IMR-90 (cell line): ENCODE measurements around the gene URM1. TPM values are rescaled to one million over a fixed set of nuclear protein-coding genes. Genes with fewer than 3 reads are reported as not detected.
A peak's percentile ranks its signal among the peaks of the same experiment; 100 is the strongest.

Source experiments
- ATAC-seq: fragments of 200-7000 bp; cut with Tn5 transposase; 2 replicates; pipeline ENCODE4 v1.9.1; 2020; ENCODE audit warnings: low read depth, mild to moderate bottlenecking, moderate library complexity
- BruUV-seq: library from RNA; stranded (reverse); fragments of 400-500 nt; replicated peaks from 2 replicates; lab custom pipeline; 2021; lab: Mats Ljungman, UMichigan
- CTCF ChIA-PET: fragments of 300-600 bp; formaldehyde crosslinking; extraction: SDS; loops from one replicate; lab custom pipeline; 2021; ENCODE audit warnings: antibody characterized with exemption; lab: Yijun Ruan, JAX
- POLR2A ChIA-PET: fragments of 300-600 bp; sonication (Branson Sonifier 250); formaldehyde crosslinking; loops from one replicate; lab custom pipeline; 2022; ENCODE audit warnings: antibody characterized with exemption; ENCODE audit not compliant: unreplicated experiment; lab: Charles Lee
- DNase-seq: peaks from one replicate; pipeline ENCODE4 v3.0.0; 2013
- H2AFZ ChIP-seq: replicated peaks from 2 replicates; pipeline ENCODE3; 2013; ENCODE audit warnings: low read length, mild to moderate bottlenecking; ENCODE audit not compliant: poor library complexity
- H2AK5ac ChIP-seq: 2 replicates; pipeline ENCODE4 v1.6.1; 2013; ENCODE audit warnings: low read depth, low read length, inconsistent platforms
- H2AK9ac ChIP-seq: replicated peaks from 2 replicates; pipeline ENCODE3; 2013; ENCODE audit warnings: mild to moderate bottlenecking, low read depth, low read length, moderate library complexity; ENCODE audit not compliant: poor library complexity
- H2BK120ac ChIP-seq: 2 replicates; pipeline ENCODE4 v1.6.1; 2013; ENCODE audit warnings: low read depth, low read length, inconsistent platforms
- H2BK15ac ChIP-seq: 3 replicates; pipeline ENCODE4 v1.6.1; 2013; ENCODE audit warnings: low read depth, low read length, inconsistent platforms
- H2BK20ac ChIP-seq: 2 replicates; pipeline ENCODE4 v1.6.1; 2013; ENCODE audit warnings: low read depth, mild to moderate bottlenecking, inconsistent platforms, low read length, moderate library complexity
- H2BK5ac ChIP-seq: 2 replicates; pipeline ENCODE4 v1.6.1; 2013; ENCODE audit warnings: mild to moderate bottlenecking, low read depth, low read length, inconsistent platforms; ENCODE audit not compliant: poor library complexity, severe bottlenecking
- H3K14ac ChIP-seq: replicated peaks from 2 replicates; pipeline ENCODE4 v1.6.1; 2013; ENCODE audit warnings: low read depth, low read length, inconsistent platforms
- H3K18ac ChIP-seq: 2 replicates; pipeline ENCODE4 v1.6.1; 2013; ENCODE audit warnings: low read depth, low read length, control low read depth
- H3K23ac ChIP-seq: 2 replicates; pipeline ENCODE4 v1.6.1; 2013; ENCODE audit warnings: low read depth, low read length, inconsistent platforms
- H3K27ac ChIP-seq: 2 replicates; pipeline ENCODE4 v1.5.1; 2013; ENCODE audit warnings: mild to moderate bottlenecking, control low read depth, low read length; ENCODE audit not compliant: insufficient read depth
- H3K27me3 ChIP-seq: 2 replicates; pipeline ENCODE4 v1.6.1; 2013; ENCODE audit warnings: low read length; ENCODE audit not compliant: control insufficient read depth, insufficient read depth
- H3K36me3 ChIP-seq: 2 replicates; pipeline ENCODE4 v1.6.1; 2013; ENCODE audit warnings: low read length, mixed read lengths; ENCODE audit not compliant: control insufficient read depth, insufficient read depth
- H3K4ac ChIP-seq: 2 replicates; pipeline ENCODE4 v1.6.1; 2013; ENCODE audit warnings: low read depth, low read length, inconsistent platforms
- H3K4me1 ChIP-seq: 2 replicates; pipeline ENCODE4 v1.6.1; 2013; ENCODE audit warnings: low read length, mixed read lengths; ENCODE audit not compliant: control insufficient read depth, insufficient read depth
- H3K4me2 ChIP-seq: 2 replicates; pipeline ENCODE4 v1.6.1; 2013; ENCODE audit warnings: low read depth, mild to moderate bottlenecking, control low read depth, low read length, moderate library complexity
- H3K4me3 ChIP-seq: 2 replicates; pipeline ENCODE4 v1.5.1; 2013; ENCODE audit warnings: low read depth, mild to moderate bottlenecking, control low read depth, low read length, moderate library complexity; ENCODE audit not compliant: insufficient read depth
- H3K56ac ChIP-seq: 2 replicates; pipeline ENCODE4 v1.6.1; 2013; ENCODE audit warnings: low read length, inconsistent platforms; ENCODE audit not compliant: insufficient read depth; ENCODE audit errors: extremely low read depth
- H3K79me1 ChIP-seq, 2 experiments: 2 replicates each; pipeline ENCODE4 v1.6.1; 2013; ENCODE audit warnings: low read length in 2 of 2, inconsistent platforms in 1 of 2, low read depth in 1 of 2
- H3K9ac ChIP-seq: 2 replicates; pipeline ENCODE4 v1.6.1; 2013; ENCODE audit warnings: low read depth, low read length, control low read depth
- H3K9me1 ChIP-seq: 2 replicates; pipeline ENCODE4 v1.6.1; 2013; ENCODE audit warnings: low read length, inconsistent platforms; ENCODE audit not compliant: insufficient read depth
- H3K9me3 ChIP-seq: 2 replicates; pipeline ENCODE4 v1.6.1; 2013; ENCODE audit warnings: low read length; ENCODE audit not compliant: control insufficient read depth, insufficient read depth
- H4K20me1 ChIP-seq: 2 replicates; pipeline ENCODE4 v1.6.1; 2013; ENCODE audit warnings: low read length, inconsistent platforms; ENCODE audit not compliant: insufficient read depth
- H4K5ac ChIP-seq: 2 replicates; pipeline ENCODE4 v1.6.1; 2013; ENCODE audit warnings: mild to moderate bottlenecking, low read depth, low read length, control low read depth
- H4K8ac ChIP-seq, 2 experiments: 2 replicates each; pipeline ENCODE4 v1.6.1; 2013; ENCODE audit warnings: low read depth in 2 of 2, low read length in 2 of 2, control low read depth in 1 of 2, inconsistent platforms in 1 of 2
- H4K91ac ChIP-seq: 2 replicates; pipeline ENCODE4 v1.6.1; 2013; ENCODE audit warnings: low read depth, low read length, inconsistent platforms; ENCODE audit not compliant: insufficient read depth
- BHLHE40 ChIP-seq: fragments of 150-350 bp; IDR thresholded peaks from 2 replicates; pipeline ENCODE4 v1.6.1; 2016; ENCODE audit warnings: mild to moderate bottlenecking, low read depth, low read length
- CEBPB ChIP-seq: IDR thresholded peaks from 2 replicates; pipeline ENCODE4 v1.6.1; 2012; ENCODE audit warnings: low read depth, low read length, improper control_type of control experiment
- CHD1 ChIP-seq: IDR thresholded peaks from 2 replicates; pipeline ENCODE4 v1.6.1; 2012; ENCODE audit warnings: low read depth, low read length, improper control_type of control experiment
- CTCF ChIP-seq: conservative IDR thresholded peaks from 2 replicates; pipeline ENCODE4 v1.5.1; 2012; ENCODE audit warnings: mild to moderate bottlenecking, low read depth, low read length, improper control_type of control experiment
- ELK1 ChIP-seq: fragments of 150-350 bp; IDR thresholded peaks from 2 replicates; pipeline ENCODE4 v1.6.1; 2016; ENCODE audit warnings: low read depth, mild to moderate bottlenecking, low read length, moderate library complexity, borderline replicate concordance
- FOS ChIP-seq: fragments of 150-350 bp; IDR thresholded peaks from 2 replicates; pipeline ENCODE4 v1.6.1; 2016; ENCODE audit warnings: low read depth, low read length
- MAFK ChIP-seq: IDR thresholded peaks from 2 replicates; pipeline ENCODE4 v1.6.1; 2012; ENCODE audit warnings: low read depth, low read length, improper control_type of control experiment
- MAZ ChIP-seq: IDR thresholded peaks from 2 replicates; pipeline ENCODE4 v1.6.1; 2012; ENCODE audit warnings: low read depth, mild to moderate bottlenecking, low read length, improper control_type of control experiment, moderate library complexity, borderline replicate concordance
- MXI1 ChIP-seq: IDR thresholded peaks from 2 replicates; pipeline ENCODE4 v1.6.1; 2012; ENCODE audit warnings: low read depth, mild to moderate bottlenecking, low read length, moderate library complexity, borderline replicate concordance
- RAD21 ChIP-seq: IDR thresholded peaks from 2 replicates; pipeline ENCODE4 v1.6.1; 2012; ENCODE audit warnings: low read length, improper control_type of control experiment
- RCOR1 ChIP-seq: IDR thresholded peaks from 2 replicates; pipeline ENCODE4 v1.6.1; 2012; ENCODE audit warnings: mild to moderate bottlenecking, low read length, improper control_type of control experiment; ENCODE audit not compliant: insufficient replicate concordance
- RFX5 ChIP-seq: IDR thresholded peaks from 2 replicates; pipeline ENCODE4 v1.8.0; 2012; ENCODE audit warnings: low read depth, mild to moderate bottlenecking, low read length, moderate library complexity
- SMC3 ChIP-seq: fragments of 150-350 bp; IDR thresholded peaks from 2 replicates; pipeline ENCODE4 v1.6.1; 2016; ENCODE audit warnings: low read depth, mild to moderate bottlenecking, antibody characterized with exemption, low read length, moderate library complexity
- WGBS, 2 experiments: methylation state at CpG; one replicate each; pipeline versions ENCODE4 v1.1.5 to v1.1.7; 2013; ENCODE audit warnings: missing lambda C conversion rate in 2 of 2; ENCODE audit not compliant: insufficient read length in 1 of 2; ENCODE audit errors: extremely low coverage in 2 of 2; 5-methylcytosine and 5-hydroxymethylcytosine counted together
- dilution Hi-C: fragments of 300-500 bp; cut with HindIII; formaldehyde crosslinking; loops from one replicate; pipeline ENCODE4 v1.14.3; 2018; ENCODE audit warnings: low sequenced_read_pairs; ENCODE audit not compliant: unreplicated experiment
- in situ Hi-C: fragments of 300-500 bp; cut with MboI; formaldehyde crosslinking; loops from 3 replicates; pipeline ENCODE4 v1.14.3; 2019; ENCODE audit warnings: low sequenced_read_pairs, inconsistent platforms, mixed read lengths
- intact Hi-C: fragments of 100-400 bp; cut with micrococcal nuclease; formaldehyde crosslinking; loops from 2 replicates; pipeline ENCODE4 v1.10.0; 2022
- polyA plus RNA-seq, 3 experiments: library from polyadenylated mRNA; depleted of rRNA; stranded (reverse); fragments of >200 nt; gene quantifications; 2 replicates each; pipeline ENCODE4 v1.2.3, GENCODE V29; 2012; ENCODE audit warnings: low replicate concordance in 1 of 3
- total RNA-seq: library from RNA; depleted of rRNA; stranded (reverse); fragments of >200 nt; gene quantifications from 2 replicates; pipeline ENCODE4 v1.2.3, GENCODE V29; 2012

The URM1 gene
- total and polyA plus RNA-seq, 2 of the 4 experiments (the other 2 are of a cell fraction) = 33.2 to 66.9 TPM

GRCh38 chr9:128344931-128345605 is 26.1 kb upstream of the URM1 start:
- intact Hi-C loops = no loop called here
- no peak overlapping the region for H4K8ac ChIP-seq
- no peak overlapping the region for H3K4me2 ChIP-seq
- H2BK5ac ChIP-seq = no peak overlapping the region
- H3K27ac ChIP-seq = no peak overlapping the region
- H4K20me1 ChIP-seq = peaks cover 3% of the 10 kb centered on the region; the same call in 1 of the 2 replicates
- H3K9me3 ChIP-seq = no peaks in the 10 kb centered on the region
- BruUV-seq = no TSS peak
- H4K91ac ChIP-seq = no peak overlapping the region
- no peak overlapping the region for H2BK15ac ChIP-seq
- no peak overlapping the region for H3K4ac ChIP-seq
- no peak overlapping the region for H2BK20ac ChIP-seq
- DNase-seq (no peak), ATAC-seq (no peak)
- H3K27me3 ChIP-seq = no peaks in the 10 kb centered on the region
- peaks cover 3% of the 10 kb centered on the region; the same call in 1 of the 2 replicates for H3K9me1 ChIP-seq
- no peak overlapping the region for H3K9ac ChIP-seq
- H3K14ac ChIP-seq = no peak overlapping the region
- CTCF ChIA-PET = no interaction called here
- H3K56ac ChIP-seq = no peak overlapping the region
- WGBS, 2 experiments = 99% methylated on average over 18 of the region's 28 CpGs; no CpG with 5 or more reads in 1 of the 2 experiments
- H3K36me3 ChIP-seq = peaks cover 43% of the 10 kb centered on the region
- H2BK120ac ChIP-seq = no peak overlapping the region
- dilution Hi-C loops = no loop called here
- H2AFZ ChIP-seq = no peak overlapping the region
- POLR2A ChIA-PET = interaction anchor here (0.6 kb wide), 1 partner anchor 243 kb away, joined by 3 read pairs; no protein-coding TSS in a partner anchor
- peaks cover 4 to 34% of the 10 kb centered on the region in 2 experiments; a peak in 3 of 4 replicates for H3K79me1 ChIP-seq
- TF ChIP-seq FOS = no peak
- no peak for TF ChIP-seq MAZ
- TF ChIP-seq BHLHE40 = no peak
- TF ChIP-seq MAFK = no peak
- TF ChIP-seq CTCF = no peak
- TF ChIP-seq RCOR1 = no peak
- no peak for TF ChIP-seq CEBPB
- no peak for TF ChIP-seq SMC3
- TF ChIP-seq CHD1 = no peak
- no peak for TF ChIP-seq RFX5
- no peak for TF ChIP-seq MXI1
- no peak for TF ChIP-seq ELK1
- no peak for TF ChIP-seq RAD21
- peak overlapping the region; percentile 61 for H2AK9ac ChIP-seq
- no peak overlapping the region for H3K4me3 ChIP-seq
- 0 out of 2 replicates have a peak, but pooled peaks cover 1% of the 10 kb centered on the region for H3K4me1 ChIP-seq
- in situ Hi-C loops = no loop called here
- no peak overlapping the region for H2AK5ac ChIP-seq
- H4K5ac ChIP-seq = no peak overlapping the region
- no peak overlapping the region for H3K23ac ChIP-seq
- no peak overlapping the region for H3K18ac ChIP-seq
